ENCODE results near the gene SARDH.

GRCh38 chr9:133780404-133780945, 42.3 kb upstream of the SARDH start:
- TF ChIP-seq POLR2A (IDR thresholded peaks at IDR 0.05), result no peak
- no peak for TF ChIP-seq CTCF (IDR thresholded peaks at IDR 0.05 in 8 of 11, conservative IDR thresholded peaks at IDR 0.05 in 3 of 11)
- TF ChIP-seq POLR2AphosphoS5 (IDR thresholded peaks at IDR 0.05), result no peak

All from spleen (tissue), 7 donors.